Right atrium auricular region (tissue), 2 donors: ENCODE data around the gene TBC1D7. TPM values are rescaled to one million over a fixed set of nuclear protein-coding genes. Genes with fewer than 3 reads are reported as not detected.

Experiments used
- DNase-seq: peaks from one replicate; pipeline ENCODE4 v3.0.0-alpha.2; 2019; ENCODE audit warnings: low spot score
- H3K27ac ChIP-seq, 2 donors: fragments of 200-600 bp; sonication (generic); 1 replicate in 1 of 2; 2 replicates in 1 of 2; pipeline ENCODE4 v1.5.1; 2016 to 2019
- H3K27me3 ChIP-seq, 2 donors: fragments of 200-600 bp; sonication (generic); one replicate each; pipeline versions ENCODE4 v1.5.1 to v1.6.0; 2017 to 2019
- H3K36me3 ChIP-seq: fragments of 200-600 bp; sonication (generic); one replicate; pipeline ENCODE4 v1.5.1; 2016
- H3K4me1 ChIP-seq, 2 donors: fragments of 200-600 bp; sonication (generic); one replicate each; pipeline versions ENCODE4 v1.5.1 to v1.6.0; 2017 to 2019
- H3K4me3 ChIP-seq, 2 donors: fragments of 200-600 bp; sonication (generic); 1 replicate in 1 of 2; 2 replicates in 1 of 2; pipeline ENCODE4 v1.5.1; 2017 to 2019; ENCODE audit warnings: mild to moderate bottlenecking in 1 of 2, moderate library complexity in 1 of 2
- H3K9me3 ChIP-seq, 2 donors: fragments of 200-600 bp; sonication (generic); one replicate each; pipeline ENCODE4 v1.5.1; 2019
- CTCF ChIP-seq, 2 donors: fragments of 200-600 bp; sonication (generic); IDR thresholded peaks; one replicate each; pipeline ENCODE4 v1.5.1; 2019; ENCODE audit warnings: antibody characterized with exemption in 2 of 2
- total RNA-seq, 2 donors: library from RNA; depleted of rRNA; stranded (reverse); fragments of >200 nt; gene quantifications; one replicate each; pipeline ENCODE4 v1.1.0, GENCODE V29; 2016

TBC1D7 gene
- total RNA-seq, 2 donors from 2014 or later: 15.0 to 27.0 TPM

GRCh38 chr6:13360671-13361540, 32.6 kb upstream of the TBC1D7 start:
- Histone ChIP-seq H3K27ac (peak overlapping the region; percentile 56 to 80), H3K4me3 (no peak overlapping the region), H3K4me1 (peaks cover 0 to 82% of the 10 kb centered on the region in 2 donors), H3K9me3 (no peaks in the 10 kb centered on the region), H3K36me3 (peaks cover 18% of the 10 kb centered on the region), H3K27me3 (no peaks in the 10 kb centered on the region)
- no peak for TF ChIP-seq CTCF (IDR thresholded peaks at IDR 0.05)
- no peak for DNase-seq

GRCh38 chr6:13359287-13359686, 30.9 kb upstream of the TBC1D7 start:
- H3K4me1 ChIP-seq: peaks cover 0 to 91% of the 10 kb centered on the region in 2 donors
- DNase-seq: no peak
- H3K27ac ChIP-seq: peak overlapping the region; percentile 50 to 80

GRCh38 chr6:13358511-13358910, 30.2 kb upstream of the TBC1D7 start:
- Histone ChIP-seq H3K27me3 (no peaks in the 10 kb centered on the region), H3K9me3 (no peaks in the 10 kb centered on the region), H3K27ac (no peak overlapping the region), H3K36me3 (no peaks in the 10 kb centered on the region), H3K4me1 (peaks cover 0 to 91% of the 10 kb centered on the region in 2 donors), H3K4me3 (no peak overlapping the region)
- TF ChIP-seq CTCF (IDR thresholded peaks at IDR 0.05): no peak
- DNase-seq: no peak

More at GRCh38 chr6:13359287-13359686, 30.9 kb upstream of the TBC1D7 start:
- H3K4me3 ChIP-seq: no peak overlapping the region
- peaks cover 3% of the 10 kb centered on the region for H3K36me3 ChIP-seq
- TF ChIP-seq CTCF (IDR thresholded peaks at IDR 0.05): no peak
- no peaks in the 10 kb centered on the region for H3K27me3 ChIP-seq
- no peaks in the 10 kb centered on the region for H3K9me3 ChIP-seq

- Histone ChIP-seq H3K36me3 (no peaks in the 10 kb centered on the region), H3K9me3 (no peaks in the 10 kb centered on the region), H3K4me3 (no peak overlapping the region), H3K27me3 (no peaks in the 10 kb centered on the region), H3K27ac (no peak overlapping the region), H3K4me1 (peaks cover 0 to 85% of the 10 kb centered on the region in 2 donors)
- DNase-seq: no peak
- no peak for TF ChIP-seq CTCF (IDR thresholded peaks at IDR 0.05)
Observed at GRCh38 chr6:13357551-13358075, 29.3 kb upstream of the TBC1D7 start.

GRCh38 chr6:13355999-13356785, 27.9 kb upstream of the TBC1D7 start:
- TF ChIP-seq CTCF (IDR thresholded peaks at IDR 0.05): no peak
- H3K4me1 ChIP-seq: peaks cover 0 to 79% of the 10 kb centered on the region in 2 donors
- H3K27ac ChIP-seq: peak overlapping the region; percentile 65 to 68

More at GRCh38 chr6:13355999-13356785, 27.9 kb upstream of the TBC1D7 start:
- H3K9me3 ChIP-seq: no peaks in the 10 kb centered on the region
- no peak overlapping the region for H3K4me3 ChIP-seq
- H3K36me3 ChIP-seq: no peaks in the 10 kb centered on the region
- DNase-seq: no peak
- no peaks in the 10 kb centered on the region for H3K27me3 ChIP-seq
